Activated naive CD8-positive, alpha-beta T cell (primary cell): ENCODE results near the gene SNUPN.
"Not testable (repeated sequence)": the region's sequence is repeated elsewhere in the genome, so short reads cannot be mapped to it uniquely, and the experiment has no call there.

ENCODE experiments used
- H3K27ac Mint-ChIP-seq: one replicate; pipeline ENCODE4 v1.8.0; 2021; ENCODE audit warnings: mixed read lengths
- H3K27me3 Mint-ChIP-seq: one replicate; pipeline ENCODE4 v1.8.0; 2021; ENCODE audit warnings: mixed read lengths
- H3K36me3 Mint-ChIP-seq: one replicate; pipeline ENCODE4 v1.8.0; 2021; ENCODE audit warnings: mixed read lengths
- H3K4me1 Mint-ChIP-seq: one replicate; pipeline ENCODE4 v1.8.0; 2021; ENCODE audit warnings: low read depth, mixed read lengths
- H3K4me3 Mint-ChIP-seq: one replicate; pipeline ENCODE4 v1.8.0; 2021; ENCODE audit warnings: mild to moderate bottlenecking, mixed read lengths
- H3K9me3 Mint-ChIP-seq: one replicate; pipeline ENCODE4 v1.8.0; 2021; ENCODE audit warnings: low read depth, mixed read lengths

The SNUPN gene

DNA sequence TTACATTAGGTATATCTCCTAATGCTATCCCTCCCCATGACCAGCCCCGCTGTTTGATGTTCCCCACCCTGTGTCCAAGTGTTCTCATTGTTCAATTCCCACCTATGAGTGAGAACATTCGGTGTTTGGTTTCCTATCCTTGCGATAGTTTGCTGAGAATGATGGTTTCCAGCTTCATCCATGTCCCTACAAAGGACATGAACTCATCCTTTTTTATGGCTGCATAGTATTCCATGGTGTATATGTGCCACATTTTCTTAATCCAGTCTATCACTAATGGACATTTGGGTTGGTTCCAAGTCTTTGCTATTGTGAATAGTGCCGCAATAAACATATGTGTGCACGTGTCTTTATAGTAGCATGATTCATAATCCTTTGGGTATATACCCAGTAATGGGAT, 39.1 kb downstream of the SNUPN start:
- not testable (repeated sequence) for H3K27me3 Mint-ChIP-seq, H3K4me3 Mint-ChIP-seq, H3K9me3 Mint-ChIP-seq, H3K36me3 Mint-ChIP-seq, H3K27ac Mint-ChIP-seq
- peaks cover 10% of the 10 kb centered on the region for H3K4me1 Mint-ChIP-seq

DNA sequence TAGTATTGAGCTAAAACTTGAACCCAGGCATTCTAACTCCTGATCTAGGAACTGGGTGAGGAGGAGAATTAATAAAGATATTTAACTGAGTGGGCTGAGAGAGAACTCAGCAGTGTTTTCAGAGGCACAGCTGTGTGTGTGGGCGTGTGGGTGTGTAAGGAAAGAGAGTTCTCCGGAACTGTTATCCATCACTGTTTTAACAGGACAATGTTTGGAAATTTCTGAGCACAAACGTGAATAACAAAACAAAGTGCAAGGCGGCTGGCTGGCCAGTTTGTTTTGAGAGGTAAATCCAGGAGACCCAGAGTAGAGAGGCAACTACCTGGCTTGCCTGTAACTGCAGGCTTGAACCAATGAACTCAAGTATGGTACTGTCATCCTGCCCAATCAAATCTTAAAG, 41.4 kb downstream of the SNUPN start:
- H3K36me3 Mint-ChIP-seq: no peaks in the 10 kb centered on the region
- no peak overlapping the region for H3K4me3 Mint-ChIP-seq
- peaks cover 9% of the 10 kb centered on the region for H3K4me1 Mint-ChIP-seq
- H3K27ac Mint-ChIP-seq: no peak overlapping the region
- H3K27me3 Mint-ChIP-seq: no peaks in the 10 kb centered on the region
- no peaks in the 10 kb centered on the region for H3K9me3 Mint-ChIP-seq

DNA sequence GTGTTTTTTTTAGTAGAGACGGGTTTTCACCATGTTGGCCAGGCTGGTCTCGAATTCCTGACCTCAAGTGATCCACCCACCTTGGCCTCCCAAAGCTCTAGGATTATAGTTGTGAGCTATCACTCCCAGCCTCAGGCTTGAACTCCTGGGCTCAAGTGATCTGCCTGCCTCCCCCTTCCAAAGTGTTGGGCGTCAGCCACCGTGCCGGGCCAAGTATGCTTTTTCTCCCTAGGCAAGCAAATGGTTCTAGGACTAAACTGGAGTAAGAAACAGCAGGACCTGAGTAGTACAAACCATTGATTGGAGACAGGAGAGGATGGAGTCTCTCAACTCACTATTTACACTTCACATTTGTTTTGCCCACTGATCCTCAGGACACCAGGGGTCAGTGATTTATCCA, 41.8 kb downstream of the SNUPN start:
- Mint-ChIP-seq H3K9me3 (no peaks in the 10 kb centered on the region), H3K36me3 (no peaks in the 10 kb centered on the region), H3K4me1 (peaks cover 7% of the 10 kb centered on the region), H3K4me3 (no peak overlapping the region), H3K27me3 (no peaks in the 10 kb centered on the region), H3K27ac (no peak overlapping the region)

DNA sequence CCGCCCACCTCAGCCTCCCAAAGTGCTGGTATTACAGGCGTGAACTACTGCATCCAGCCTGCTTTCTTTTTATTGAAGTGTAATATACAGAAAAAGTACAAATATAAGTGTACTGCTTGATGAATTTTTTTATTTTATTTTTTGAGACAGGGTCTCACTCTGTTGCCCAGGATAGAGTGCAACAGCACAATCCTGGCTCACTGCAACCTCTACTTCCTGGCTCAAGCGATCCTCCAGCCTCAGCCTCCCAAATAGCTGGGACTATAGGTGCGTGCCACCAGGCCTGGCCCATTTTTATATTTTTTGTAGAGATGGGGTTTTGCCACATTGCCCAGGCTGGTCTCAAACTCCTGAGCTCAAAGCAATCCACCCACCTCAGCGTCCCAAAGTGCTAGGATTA, 42.6 kb downstream of the SNUPN start:
- not testable (repeated sequence) for H3K4me1 Mint-ChIP-seq, H3K27ac Mint-ChIP-seq, H3K27me3 Mint-ChIP-seq, H3K4me3 Mint-ChIP-seq, H3K9me3 Mint-ChIP-seq, H3K36me3 Mint-ChIP-seq

DNA sequence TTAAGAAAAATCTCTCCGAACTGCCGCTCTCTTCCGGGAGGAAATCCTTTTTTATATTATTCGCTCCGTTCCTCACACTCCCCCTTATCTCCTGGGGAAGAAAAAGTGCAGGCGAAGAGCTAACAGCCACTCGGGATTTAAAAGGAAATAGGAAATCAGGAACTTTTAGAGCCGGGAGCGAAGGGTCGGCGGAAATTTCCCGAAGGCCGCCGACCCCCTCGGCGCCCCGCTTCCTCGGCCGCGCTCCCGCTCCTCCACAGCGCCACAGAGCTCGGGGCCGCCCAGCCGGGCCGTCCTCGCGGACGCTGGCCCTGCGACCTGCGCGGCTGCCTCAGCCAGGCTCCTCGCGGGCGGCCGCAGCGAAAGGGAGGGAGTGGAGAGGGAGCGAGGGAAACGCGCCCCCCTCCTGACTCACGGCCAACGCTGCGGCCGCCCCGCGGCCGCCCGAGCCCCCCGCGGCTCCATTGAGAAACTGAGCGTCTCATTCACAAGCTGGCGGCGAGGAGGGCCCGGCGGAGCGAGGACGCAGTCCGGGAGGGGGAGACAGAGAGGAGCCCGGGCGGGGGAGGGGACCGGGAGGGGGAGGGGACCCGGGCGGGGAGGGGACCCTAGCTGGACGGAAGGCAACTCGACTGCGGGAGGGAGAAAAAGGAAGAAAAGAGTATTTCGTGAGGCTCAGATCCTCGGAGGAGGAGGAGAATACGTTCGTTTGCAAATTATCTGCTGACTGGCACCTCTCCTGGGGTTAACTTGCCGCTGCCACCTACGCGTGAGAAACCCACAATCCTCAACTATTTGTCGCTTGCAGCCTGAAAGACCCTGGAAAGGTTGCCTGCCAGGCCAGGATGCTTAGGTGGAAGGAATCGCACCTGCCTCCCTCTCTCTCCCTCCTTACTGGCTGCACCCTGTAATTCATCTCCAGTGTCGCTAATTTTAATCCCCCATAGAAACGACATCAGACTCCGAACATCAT, 46.3 kb downstream of the SNUPN start, which contains the start of gene PTPN9:
PTPN9 (minus strand) TSS at position 368 of the 973 bp plus-strand sequence. CDS start 539 bp downstream, outside the sequence.
- H3K9me3 Mint-ChIP-seq: no peaks in the 10 kb centered on the region
- H3K4me1 Mint-ChIP-seq: peaks cover 19% of the 10 kb centered on the region
- H3K36me3 Mint-ChIP-seq: no peaks in the 10 kb centered on the region
- H3K4me3 Mint-ChIP-seq: peak within 1 kb of the TSS; percentile 91
- peak within 1 kb of the TSS; percentile 87 for H3K27ac Mint-ChIP-seq
- no peaks in the 10 kb centered on the region for H3K27me3 Mint-ChIP-seq

DNA sequence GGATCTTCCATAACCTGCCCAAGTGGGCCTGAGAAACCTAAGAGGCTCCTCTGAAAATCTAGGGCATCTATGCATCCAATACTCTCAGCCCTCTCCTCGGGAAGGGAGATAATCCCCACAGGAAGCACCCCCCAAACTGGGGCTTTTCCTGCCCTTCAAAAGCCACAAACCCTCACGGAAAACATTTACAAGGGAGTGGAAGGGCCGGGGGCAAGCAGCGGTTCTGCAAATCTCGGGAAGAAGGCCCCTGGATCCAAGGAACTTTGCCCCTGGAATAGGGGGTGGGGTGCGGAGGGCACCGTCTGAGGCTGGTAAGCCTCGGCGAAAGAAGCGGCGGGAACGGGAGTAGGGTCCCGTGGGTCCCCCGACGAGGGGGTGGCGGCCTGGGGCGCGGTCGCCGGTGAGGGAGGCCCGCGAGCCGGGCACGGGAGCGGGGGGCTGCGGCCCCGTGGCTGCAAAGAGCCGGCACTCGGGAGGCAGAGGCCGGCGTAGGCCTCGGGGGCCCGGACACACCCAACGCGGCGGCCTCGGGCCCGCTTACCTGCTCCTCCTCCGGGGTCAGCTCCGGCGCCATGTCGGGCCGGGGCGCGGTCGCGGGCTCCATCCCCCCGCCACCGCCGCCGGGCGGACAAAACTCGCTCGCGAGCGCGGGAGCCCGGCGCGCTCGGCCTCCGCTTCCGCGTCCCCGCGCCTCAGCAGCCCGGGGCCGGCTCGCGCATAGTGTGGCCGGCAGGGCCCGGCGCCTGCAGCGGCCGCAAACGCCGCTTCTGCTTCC, 47.2 kb downstream of the SNUPN start:
- Mint-ChIP-seq H3K4me3 (peak overlapping the region; percentile 91), H3K4me1 (peaks cover 26% of the 10 kb centered on the region), H3K36me3 (no peaks in the 10 kb centered on the region), H3K9me3 (no peaks in the 10 kb centered on the region), H3K27ac (peak overlapping the region; percentile 87), H3K27me3 (no peaks in the 10 kb centered on the region)

DNA sequence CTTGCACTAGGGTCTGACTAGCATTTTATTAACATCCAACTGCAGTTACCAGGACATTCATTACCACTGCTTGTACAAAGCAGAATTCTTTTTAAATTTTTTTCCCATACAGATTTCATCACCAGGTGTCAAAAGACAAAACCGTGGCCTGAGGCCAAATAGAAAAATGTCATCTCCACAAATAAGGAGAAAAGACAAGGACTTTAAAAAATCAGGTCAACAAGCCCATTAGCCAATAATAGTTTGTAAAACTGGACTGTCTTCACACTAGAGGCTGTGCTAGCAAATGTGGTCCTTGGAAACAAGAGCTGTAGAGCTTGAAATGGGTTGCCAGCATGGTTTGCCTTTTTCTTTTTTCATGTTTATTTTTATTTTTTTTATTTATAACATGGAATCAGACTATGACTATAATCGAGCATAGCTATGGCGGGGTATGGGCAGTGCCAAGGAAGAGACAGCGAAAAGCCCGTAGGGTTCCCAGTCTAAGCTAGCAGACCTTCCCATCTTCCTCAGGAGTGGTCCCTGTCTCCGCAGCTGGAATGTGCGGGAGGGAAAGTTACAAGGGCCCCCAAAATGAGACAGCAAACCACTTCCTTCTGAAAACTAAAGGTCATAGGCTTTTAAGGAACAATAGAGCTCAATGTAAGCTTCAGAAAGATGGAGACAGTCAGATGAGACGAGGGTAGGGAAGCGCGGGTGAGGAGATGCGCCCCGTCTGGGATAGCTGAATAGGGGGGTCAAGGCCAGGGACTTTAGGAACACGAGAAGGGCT, 47.9 kb downstream of the SNUPN start:
- H3K9me3 Mint-ChIP-seq: no peaks in the 10 kb centered on the region
- H3K27me3 Mint-ChIP-seq: no peaks in the 10 kb centered on the region
- no peaks in the 10 kb centered on the region for H3K36me3 Mint-ChIP-seq
- peaks cover 32% of the 10 kb centered on the region for H3K4me1 Mint-ChIP-seq
- H3K27ac Mint-ChIP-seq: peak overlapping the region; percentile 87
- peak overlapping the region; percentile 91 for H3K4me3 Mint-ChIP-seq

DNA sequence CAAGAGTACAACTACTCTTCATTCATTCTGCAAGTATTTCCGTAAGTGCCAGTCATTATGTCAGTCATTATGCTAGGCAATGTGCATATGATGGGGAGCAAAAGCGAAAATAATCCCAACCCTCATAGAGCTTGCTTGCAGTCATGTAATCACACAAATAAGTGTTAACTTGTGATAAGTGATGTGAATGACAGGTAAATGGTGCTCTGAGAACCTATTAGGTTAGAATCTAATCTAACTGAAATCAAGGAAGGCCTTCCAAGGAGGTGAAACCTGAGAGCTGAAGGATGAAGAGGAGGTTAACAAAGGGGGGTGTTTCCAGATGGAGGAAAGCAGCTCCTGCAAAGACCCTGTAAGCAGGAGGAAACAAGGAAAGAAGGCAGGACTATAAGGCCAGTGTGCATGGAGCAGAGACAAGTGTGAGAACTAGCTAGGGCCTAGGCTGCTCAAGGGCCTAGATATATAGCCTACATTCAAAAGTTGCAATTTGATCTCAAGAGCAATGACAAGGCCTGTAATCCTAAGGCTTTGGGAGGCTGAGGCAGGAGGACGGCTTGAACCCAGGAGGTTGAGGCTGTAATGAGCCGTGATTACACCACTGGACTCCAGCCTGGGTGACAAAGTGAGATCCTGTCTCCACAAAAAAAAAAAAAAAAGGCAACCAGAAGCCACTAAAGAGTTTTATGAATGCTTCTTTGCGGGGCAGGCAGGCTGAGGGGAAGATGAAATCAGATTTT, 51.7 kb downstream of the SNUPN start:
- H3K9me3 Mint-ChIP-seq: no peaks in the 10 kb centered on the region
- peak overlapping the region; percentile 56 for H3K27ac Mint-ChIP-seq
- no peak overlapping the region for H3K4me3 Mint-ChIP-seq
- no peaks in the 10 kb centered on the region for H3K27me3 Mint-ChIP-seq
- peaks cover 2% of the 10 kb centered on the region for H3K36me3 Mint-ChIP-seq
- H3K4me1 Mint-ChIP-seq: peaks cover 26% of the 10 kb centered on the region

DNA sequence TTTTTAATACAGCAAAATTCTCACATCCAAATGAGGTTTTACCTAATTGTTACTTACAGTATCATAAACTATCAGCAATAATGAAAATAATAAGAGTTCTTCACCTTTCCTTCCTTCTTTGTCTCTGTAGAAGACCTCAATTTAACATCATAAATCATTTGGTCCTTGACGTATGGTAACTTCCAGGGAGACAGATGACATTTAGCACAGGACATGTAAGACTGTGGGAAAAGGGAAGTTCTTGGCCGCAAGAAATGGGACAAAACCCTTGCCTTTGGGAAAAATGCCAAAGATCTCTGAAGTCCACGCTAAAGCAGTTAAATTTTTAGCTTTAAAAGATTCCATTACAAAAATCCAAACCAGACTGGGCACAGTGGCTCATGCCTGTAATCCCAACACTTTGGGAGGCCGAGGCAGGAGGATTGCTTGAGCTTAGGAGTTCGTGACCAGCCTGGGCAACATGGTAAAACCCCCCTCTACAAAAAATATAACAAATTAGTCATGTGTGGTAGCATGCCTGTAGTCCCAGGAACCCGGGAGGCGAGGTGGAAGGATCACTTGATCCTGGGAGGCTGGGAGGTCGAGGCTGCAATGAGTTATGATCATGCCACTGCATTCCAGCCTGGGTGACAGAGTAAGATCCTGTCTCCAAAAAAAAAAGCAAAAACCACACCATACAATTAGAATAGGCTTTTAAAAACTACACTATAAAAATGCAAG, 55.2 kb downstream of the SNUPN start:
- no peak overlapping the region for H3K4me3 Mint-ChIP-seq
- H3K27ac Mint-ChIP-seq: no peak overlapping the region
- no peaks in the 10 kb centered on the region for H3K27me3 Mint-ChIP-seq
- no peaks in the 10 kb centered on the region for H3K9me3 Mint-ChIP-seq
- peaks cover 19% of the 10 kb centered on the region for H3K4me1 Mint-ChIP-seq
- peaks cover 5% of the 10 kb centered on the region for H3K36me3 Mint-ChIP-seq

DNA sequence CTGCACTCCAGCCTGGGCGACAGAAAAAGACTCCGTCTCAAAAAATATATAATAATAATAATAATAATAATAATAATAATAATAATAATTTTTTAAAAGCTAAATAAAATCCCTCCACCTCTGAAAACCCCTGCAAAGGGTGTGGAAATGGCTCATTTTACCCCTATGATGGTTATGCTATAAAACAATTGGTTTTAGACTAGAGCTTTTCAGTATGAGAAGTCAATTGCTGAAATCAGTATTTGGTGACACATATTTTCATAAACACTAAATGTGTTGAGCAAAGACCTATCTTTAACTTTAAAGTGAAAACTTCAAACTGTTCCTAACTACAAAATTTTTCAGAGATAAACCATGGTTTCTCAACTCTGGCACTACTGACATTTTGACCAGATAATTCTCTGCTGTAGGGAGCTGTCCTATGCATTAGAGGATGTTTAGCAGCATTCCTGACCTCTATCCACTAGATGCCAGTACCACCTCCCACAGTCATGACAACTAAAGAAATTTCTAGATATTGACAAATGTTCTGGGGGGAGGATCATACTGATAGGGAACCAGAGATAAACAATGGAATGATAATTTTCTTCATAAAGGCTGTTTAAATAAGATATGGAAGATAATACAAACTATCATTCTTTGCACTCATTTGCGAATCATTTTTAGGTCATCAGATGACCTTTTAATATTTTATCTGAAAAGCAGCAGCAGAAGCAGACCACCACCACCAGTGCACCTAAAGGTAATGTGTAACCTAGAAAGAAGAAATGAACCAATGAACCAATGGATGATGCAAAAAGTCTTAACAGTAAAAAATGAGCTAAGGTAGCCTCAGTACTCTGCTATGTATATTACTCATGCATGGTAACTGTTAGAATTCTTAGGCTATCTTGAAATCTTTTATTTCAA, 60.2 kb downstream of the SNUPN start:
- Mint-ChIP-seq H3K4me3 (no peak overlapping the region), H3K27me3 (no peaks in the 10 kb centered on the region), H3K4me1 (peaks cover 5% of the 10 kb centered on the region), H3K27ac (no peak overlapping the region), H3K9me3 (no peaks in the 10 kb centered on the region), H3K36me3 (peaks cover 5% of the 10 kb centered on the region)

DNA sequence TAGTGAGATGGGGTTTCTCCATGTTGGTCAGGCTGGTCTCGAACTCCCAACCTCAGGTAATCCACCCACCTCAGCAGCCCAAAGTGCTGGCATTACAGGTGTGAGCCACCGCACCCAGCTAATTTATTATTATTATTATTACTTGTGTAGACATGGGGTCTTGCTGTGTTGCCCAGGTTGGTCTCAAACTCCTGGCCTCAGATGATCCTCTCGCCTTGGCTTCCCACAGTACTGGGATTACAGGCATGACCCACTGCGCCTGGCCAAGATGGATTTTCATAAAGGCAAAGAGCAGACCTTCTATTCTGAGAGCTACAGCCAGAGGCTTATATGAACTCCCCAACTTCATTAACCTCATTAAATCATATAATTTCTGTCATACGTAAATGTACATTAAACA, 63.6 kb downstream of the SNUPN start:
- peaks cover 3% of the 10 kb centered on the region for H3K4me1 Mint-ChIP-seq
- H3K9me3 Mint-ChIP-seq: no peaks in the 10 kb centered on the region
- H3K36me3 Mint-ChIP-seq: peaks cover 2% of the 10 kb centered on the region
- H3K27ac Mint-ChIP-seq: no peak overlapping the region
- no peaks in the 10 kb centered on the region for H3K27me3 Mint-ChIP-seq
- H3K4me3 Mint-ChIP-seq: no peak overlapping the region

DNA sequence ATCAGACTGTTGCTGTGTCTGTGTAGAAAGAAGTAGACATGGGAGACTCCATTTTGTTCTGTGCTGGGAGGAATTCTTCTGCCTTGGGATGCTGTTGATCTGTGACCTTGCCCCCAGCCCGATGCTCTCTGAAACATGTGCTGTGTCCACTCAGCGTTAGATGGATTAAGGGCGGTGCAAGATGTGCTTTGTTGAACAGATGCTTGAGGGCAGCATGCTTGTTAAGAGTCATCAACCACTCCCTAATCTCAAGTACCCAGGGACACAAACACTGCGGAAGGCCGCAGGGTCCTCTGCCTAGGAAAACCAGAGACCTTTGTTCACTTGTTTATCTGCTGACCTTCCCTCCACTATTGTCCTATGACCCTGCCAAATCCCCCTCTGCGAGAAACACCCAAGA, 66.2 kb downstream of the SNUPN start:
- H3K27ac Mint-ChIP-seq, H3K4me3 Mint-ChIP-seq, H3K4me1 Mint-ChIP-seq, H3K27me3 Mint-ChIP-seq, H3K9me3 Mint-ChIP-seq, H3K36me3 Mint-ChIP-seq: not testable (repeated sequence)

DNA sequence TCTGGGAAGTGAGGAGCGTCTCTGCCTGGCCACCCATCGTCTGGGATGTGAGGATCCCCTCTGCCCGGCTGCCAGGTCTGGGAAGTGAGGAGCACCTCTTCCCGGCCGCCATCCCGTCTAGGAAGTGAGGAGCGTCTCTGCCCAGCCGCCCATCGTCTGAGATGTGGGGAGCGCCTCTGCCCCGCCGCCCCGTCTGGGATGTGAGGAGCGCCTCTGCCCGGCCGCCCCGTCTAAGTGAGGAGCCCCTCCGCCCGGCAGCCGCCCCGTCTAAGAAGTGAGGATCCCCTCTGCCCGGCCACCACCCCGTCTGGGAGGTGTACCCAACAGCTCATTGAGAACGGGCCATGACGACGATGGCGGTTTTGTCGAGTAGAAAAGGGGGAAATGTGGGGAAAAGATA, 66.6 kb downstream of the SNUPN start:
- H3K27ac Mint-ChIP-seq, H3K4me1 Mint-ChIP-seq, H3K9me3 Mint-ChIP-seq, H3K36me3 Mint-ChIP-seq, H3K4me3 Mint-ChIP-seq, H3K27me3 Mint-ChIP-seq: not testable (repeated sequence)
